NCI-H1092 treated with DMSO at 0.1 percent for 48 hours (cell line): ENCODE data around the gene KRTAP21-1.
"Not testable (repeated sequence)": the region's sequence is repeated elsewhere in the genome, so short reads cannot be mapped to it uniquely, and the experiment has no call there.

Source experiments
- DNase-seq: peaks from one replicate; lab custom pipeline; 2025; lab: John Stamatoyannopoulos, UW

The KRTAP21-1 gene

DNA sequence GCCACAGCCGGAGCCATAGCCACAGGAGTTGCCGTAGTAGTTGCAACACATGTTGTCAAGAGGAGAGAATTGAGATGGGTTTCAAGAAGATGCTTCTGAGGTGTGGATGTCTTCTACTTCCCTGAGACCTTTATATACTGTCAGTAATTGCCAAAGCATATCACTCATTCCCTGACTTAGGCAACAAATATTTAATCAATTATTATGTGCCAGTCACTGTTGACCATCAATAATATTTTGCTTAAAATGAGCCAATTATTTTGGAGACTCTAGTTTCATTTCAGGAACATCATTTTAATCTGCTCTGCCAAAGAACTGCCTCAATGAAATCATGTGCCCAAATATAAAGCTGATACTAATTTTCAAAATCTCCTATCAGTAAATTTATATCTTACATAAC is at the start of gene KRTAP21-1:
Gene KRTAP21-1 (minus strand): TSS at position 101 of the 400 bp plus-strand sequence. CDS start 50 bp downstream, at position 51.
- DNase-seq = not testable (repeated sequence)

- no peak for DNase-seq
Observed at GRCh38 chr21:30800605-30801004, 45.4 kb upstream of the KRTAP21-1 start.

DNA sequence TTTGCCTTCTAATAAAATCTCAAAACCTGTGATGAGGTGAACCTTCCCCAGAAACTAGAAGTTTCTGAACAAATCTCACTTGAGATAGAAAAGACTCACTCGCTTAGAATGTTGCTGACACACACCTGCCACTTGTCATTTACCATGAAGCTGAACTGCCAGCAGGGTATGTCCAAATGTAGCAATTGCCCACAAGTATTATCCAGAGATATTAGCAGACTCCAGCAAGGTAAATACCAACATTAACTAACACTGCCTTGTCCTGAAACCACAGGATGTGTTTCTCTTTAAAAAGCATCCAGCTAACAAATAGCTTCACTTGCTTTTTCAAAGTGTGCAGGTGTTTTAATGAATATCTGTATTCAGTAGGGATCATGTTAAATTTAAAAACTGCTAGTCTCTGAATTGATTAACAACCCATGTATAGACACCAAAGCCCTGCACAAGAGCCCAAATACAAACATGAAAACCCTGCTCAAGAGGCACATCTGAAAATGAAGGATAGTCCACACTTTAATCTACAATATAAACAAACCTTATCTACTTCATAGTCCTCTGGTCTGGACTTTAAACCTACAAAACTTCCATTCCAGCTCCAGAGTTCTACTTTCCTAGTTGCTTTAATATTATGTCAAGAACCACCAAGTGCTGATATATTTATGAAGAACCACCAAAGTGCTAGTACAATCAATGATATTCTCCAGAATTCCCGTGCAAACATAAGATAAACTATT is 38.5 kb upstream of the KRTAP21-1 start:
- no peak for DNase-seq

DNA sequence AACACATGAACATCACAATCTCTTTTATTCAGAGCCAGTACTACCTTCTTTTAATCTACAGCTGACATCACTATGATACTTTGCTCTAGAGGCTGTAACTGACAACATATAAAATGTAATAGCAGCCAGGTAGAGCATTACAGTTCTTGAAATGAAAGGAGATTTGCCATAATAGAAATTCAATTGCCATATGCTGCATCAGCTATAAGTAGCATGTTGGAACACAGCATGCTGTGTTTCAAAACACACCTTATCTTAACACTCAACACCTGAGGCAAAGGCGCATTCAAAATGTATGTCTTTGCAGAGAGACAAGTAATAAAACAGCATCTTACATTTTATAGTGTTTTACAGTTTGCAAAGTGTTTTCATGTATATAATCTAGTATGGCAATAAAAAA is 24.0 kb upstream of the KRTAP21-1 start:
- no peak for DNase-seq

DNA sequence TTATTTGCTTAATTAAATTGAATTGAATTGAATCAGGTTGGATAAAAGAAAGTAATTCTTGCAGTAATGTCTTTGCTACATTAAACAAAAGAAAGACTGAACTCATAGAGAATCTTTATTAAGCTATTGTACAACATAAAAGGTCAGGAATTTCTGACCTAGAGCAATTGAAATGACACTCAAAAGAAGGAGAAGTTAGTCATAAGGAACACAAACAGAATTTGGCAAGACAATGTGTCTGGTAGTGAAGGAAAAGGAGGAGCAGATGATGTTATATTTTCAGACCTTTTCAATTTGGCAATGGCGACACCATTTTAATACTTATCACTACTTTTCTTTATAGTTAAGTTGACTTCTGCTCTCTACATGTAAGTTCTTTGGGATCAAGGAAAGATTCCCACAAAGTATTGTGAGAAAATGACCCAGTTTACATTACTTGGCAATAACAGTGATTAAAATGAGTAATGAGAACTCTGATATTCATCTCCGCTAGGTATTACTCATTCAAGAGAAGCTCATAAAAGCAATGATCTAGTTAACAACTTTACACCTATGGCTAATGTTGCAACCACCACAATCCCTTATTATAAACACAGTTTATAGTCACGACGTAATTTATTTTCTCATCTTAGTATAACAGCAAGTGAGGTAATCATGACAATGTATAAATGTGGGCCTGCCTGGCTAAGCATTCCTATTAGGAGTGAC is 14.7 kb upstream of the KRTAP21-1 start:
- DNase-seq = no peak

- no peak for DNase-seq
Observed at GRCh38 chr21:30760776-30761175, 5.5 kb upstream of the KRTAP21-1 start.

- no peak for DNase-seq
Observed at GRCh38 chr21:30758306-30758705, 3.1 kb upstream of the KRTAP21-1 start.

GRCh38 chr21:30747159-30747558 is 8.1 kb downstream of the KRTAP21-1 start, which contains the start of gene KRTAP21-2:
Gene KRTAP21-2, minus strand, starts transcription at chr21:30747259. Its CDS starts 57 bp downstream, at chr21:30747202.
- no peak for DNase-seq

GRCh38 chr21:30740462-30740861 is 14.8 kb downstream of the KRTAP21-1 start:
- DNase-seq = no peak

- DNase-seq = no peak
Observed at GRCh38 chr21:30733026-30733425, 22.2 kb downstream of the KRTAP21-1 start.

- no peak for DNase-seq
Observed at GRCh38 chr21:30726726-30727125, 28.5 kb downstream of the KRTAP21-1 start.

GRCh38 chr21:30719401-30719800 is 35.8 kb downstream of the KRTAP21-1 start:
- DNase-seq = no peak

GRCh38 chr21:30718239-30718909 is 36.9 kb downstream of the KRTAP21-1 start, which contains the start of gene KRTAP21-3:
Gene KRTAP21-3, minus strand, starts transcription at chr21:30718777. Its CDS starts 18 bp downstream, at chr21:30718759.
- no peak for DNase-seq

- no peak for DNase-seq
Observed at GRCh38 chr21:30717105-30717504, 38.1 kb downstream of the KRTAP21-1 start.

DNA sequence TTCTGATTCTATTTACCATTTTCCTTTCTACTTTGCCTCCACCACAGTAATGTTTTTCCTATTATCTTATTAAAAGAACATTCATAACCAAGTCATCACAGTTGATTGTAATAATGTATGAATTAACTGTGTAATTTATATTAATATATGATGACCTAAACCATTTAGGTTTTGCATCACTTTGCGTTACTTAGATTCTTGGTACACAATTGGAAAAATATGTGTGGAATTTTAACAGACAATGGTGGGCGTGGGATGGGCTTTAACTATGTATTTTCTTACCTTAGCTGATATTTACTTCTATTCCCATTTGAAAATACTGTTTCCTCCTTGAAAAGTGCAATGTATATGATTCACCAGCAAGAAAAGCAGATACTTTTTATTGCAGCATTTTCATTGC is 40.3 kb downstream of the KRTAP21-1 start:
- DNase-seq = no peak

DNA sequence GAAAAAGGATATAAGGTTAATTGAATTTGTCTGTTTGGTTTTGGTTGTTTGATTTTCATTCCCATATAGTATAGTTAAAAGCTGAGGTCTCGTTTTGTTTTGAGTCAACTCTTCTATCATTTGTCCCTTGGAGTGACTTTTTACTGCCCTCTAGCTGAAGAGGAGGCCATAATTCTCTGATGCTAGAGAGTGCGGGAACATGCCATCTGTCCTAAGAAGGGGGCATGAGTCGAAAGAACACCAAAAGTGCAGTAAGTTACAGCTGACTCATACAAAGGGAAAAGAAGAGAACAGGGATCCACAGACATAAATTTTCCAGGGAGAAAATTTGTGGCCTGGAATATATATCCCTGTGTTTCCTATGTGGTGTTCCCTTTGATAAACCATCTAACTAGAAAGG is 40.8 kb downstream of the KRTAP21-1 start:
- DNase-seq = no peak

DNA sequence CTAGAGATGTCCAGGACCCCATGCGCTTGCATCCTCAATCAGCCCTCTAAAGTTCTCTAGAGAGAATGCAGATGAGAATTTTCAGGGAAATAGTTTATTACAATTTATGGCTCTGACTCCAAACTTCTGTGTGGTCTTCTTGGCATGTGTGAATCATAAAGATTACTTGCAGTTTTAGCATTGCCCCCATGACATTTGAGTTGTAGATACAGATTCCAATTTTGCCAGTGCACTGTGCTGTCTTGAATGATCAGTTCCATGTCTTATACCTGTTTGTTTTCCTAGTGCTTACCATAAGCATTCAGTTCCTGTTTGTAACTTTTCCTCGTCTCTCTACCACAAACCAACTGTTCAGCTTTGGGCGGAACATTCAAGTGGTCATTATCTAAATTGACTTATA is 41.5 kb downstream of the KRTAP21-1 start:
- no peak for DNase-seq

DNA sequence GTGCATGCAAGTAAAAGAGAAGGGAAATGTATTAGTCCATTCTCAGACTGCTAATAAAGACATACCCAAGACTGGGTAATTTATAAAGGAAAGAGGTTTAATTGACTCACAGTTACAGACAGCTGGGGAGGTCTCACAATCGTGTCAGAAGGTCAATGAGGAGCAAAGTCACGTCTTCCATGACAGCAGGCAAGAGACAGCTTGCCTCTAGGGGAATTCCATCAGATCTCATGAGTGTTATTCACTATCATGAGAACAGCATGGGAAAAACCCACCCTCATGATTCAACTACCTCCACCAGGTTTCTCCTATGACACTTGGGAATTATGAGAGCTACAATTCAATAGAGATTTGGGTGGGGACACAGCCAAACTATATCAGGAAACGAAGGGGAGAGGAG is 44.7 kb downstream of the KRTAP21-1 start:
- DNase-seq = no peak

DNA sequence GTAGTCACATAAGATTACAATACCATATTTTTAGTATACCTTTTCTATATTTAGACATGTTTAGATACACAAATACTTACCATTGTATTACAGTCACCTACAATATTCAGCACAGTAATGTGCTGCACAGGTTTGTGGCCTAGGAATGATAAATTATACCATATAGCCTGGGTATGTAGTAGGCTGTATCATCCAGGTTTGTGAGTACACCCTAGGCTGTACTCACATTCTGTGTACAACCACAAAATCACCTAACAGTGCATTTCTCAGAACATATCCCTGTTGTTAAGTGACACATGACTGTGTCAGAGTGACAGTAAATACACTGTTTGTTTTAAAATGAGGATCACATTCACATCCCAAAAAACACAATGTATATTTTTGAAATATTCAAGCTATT is 47.8 kb downstream of the KRTAP21-1 start:
- no peak for DNase-seq
